ENCODE measurements around the gene GOSR2. TPM values are rescaled to one million over a fixed set of nuclear protein-coding genes. Genes with fewer than 3 reads are reported as not detected.
A peak's percentile ranks its signal among the peaks of the same experiment; 100 is the strongest.

GOSR2 gene
- total RNA-seq, 2 experiments from 2014 or later = 67.2 to 68.5 TPM

DNA sequence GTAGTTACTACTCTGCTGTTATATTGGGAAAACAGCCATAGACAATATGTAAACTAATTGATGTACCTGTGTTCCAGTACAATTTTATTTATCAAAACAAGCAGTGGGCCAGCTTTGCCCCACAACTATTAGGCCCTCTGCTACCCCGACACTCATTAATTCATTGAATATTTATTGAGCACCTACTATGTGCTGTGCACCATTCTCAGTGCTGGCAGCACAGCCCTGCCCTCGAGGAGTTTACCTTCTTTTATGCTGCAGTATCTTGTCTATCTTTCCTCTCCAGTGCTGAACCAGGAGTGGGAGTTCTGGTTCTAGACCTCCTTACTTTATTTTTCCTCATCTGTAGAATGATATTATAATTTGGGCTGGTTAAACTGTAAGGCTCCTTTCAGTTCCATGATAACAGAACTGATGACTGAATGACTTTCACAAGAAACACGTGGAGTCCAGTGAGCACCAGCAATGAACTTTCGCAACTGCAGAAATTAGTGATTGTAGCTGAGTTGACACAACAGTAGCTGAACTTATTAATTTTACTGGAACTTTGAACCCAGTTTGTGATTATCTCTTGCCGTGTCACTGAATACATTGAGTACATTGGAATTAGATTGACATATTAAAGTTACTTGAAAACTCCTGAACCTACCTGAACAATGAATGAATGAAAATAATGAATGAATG is 2.4 kb downstream of the GOSR2 start:
- DNase-seq = no peak
- peaks cover 6% of the 10 kb centered on the region for H3K36me3 Mint-ChIP-seq
- no peaks in the 10 kb centered on the region for H3K9me3 Mint-ChIP-seq
- H3K27me3 Mint-ChIP-seq = no peaks in the 10 kb centered on the region
- ATAC-seq (ENCODE audit: low read depth) = no peak
- no peak overlapping the region for H3K4me3 Mint-ChIP-seq
- H3K4me1 Mint-ChIP-seq = peaks cover 39% of the 10 kb centered on the region
- POLR2A ChIA-PET = no interaction called here
- no peak overlapping the region for H3K27ac Mint-ChIP-seq

DNA sequence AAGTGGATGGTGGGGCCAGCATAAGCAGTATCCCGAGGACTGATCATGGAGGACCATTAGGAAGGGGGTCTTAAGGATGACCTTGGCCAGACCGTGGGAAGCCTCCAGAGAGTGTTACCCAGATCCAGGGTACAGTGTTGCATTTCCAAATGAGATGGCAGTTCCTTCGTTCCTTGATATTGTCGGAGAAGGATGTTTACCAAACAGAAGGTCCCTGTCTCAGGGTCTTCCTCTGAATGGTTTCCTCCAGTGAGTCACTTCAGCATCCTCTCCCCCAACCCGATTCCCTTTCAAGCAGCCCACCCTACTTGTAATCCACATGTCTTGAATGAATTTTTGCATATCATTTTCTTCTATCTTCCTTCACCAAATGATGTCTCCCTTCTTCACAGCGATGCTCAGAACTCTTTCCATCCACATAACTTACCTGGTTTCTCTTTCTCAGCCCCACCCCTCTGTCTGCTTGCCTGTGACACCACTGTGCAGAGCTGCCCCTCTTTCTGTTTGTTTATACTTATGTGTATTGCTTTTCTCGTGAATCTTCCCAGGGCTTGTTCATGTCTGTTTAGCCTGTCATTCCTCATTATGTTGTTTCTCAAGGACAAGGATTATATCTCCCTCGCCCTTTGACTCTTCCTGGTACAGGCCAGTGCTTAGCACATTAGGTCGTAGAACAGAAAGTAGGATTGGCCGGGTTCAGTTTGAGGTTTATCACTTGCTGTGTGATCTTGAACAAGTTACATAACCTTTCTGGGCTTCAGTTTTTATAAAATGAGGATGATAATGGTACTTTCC is 5.7 kb downstream of the GOSR2 start:
- POLR2A ChIA-PET = no interaction called here
- no peak overlapping the region for H3K4me3 Mint-ChIP-seq
- no peak for DNase-seq
- H3K36me3 Mint-ChIP-seq = peaks cover 14% of the 10 kb centered on the region
- H3K27ac Mint-ChIP-seq = no peak overlapping the region
- no peaks in the 10 kb centered on the region for H3K27me3 Mint-ChIP-seq
- no peak for ATAC-seq (ENCODE audit: low read depth)
- H3K4me1 Mint-ChIP-seq = peaks cover 33% of the 10 kb centered on the region
- H3K9me3 Mint-ChIP-seq = no peaks in the 10 kb centered on the region

DNA sequence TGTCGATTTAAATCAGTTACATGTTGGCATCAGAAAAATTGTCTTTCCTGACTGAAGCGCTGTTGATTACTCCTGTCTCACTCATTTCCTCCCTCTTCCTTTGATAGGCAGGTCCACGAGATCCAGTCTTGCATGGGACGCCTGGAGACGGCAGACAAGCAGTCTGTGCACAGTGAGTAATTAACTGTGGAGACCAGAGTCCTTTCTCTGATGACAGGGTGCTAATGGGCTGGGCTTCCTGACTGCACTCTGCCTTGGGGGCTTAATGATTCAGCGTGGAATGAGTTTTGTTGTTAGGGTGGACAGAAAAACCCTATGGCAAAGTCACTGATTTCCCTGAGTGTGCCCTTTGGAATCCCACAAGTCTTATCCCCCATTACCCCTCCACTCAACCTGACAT is 6.5 kb downstream of the GOSR2 start:
- DNase-seq (no peak), ATAC-seq (ENCODE audit: low read depth) (no peak)
- Mint-ChIP-seq H3K9me3 (no peaks in the 10 kb centered on the region), H3K27me3 (no peaks in the 10 kb centered on the region), H3K4me3 (no peak overlapping the region), H3K4me1 (peaks cover 26% of the 10 kb centered on the region), H3K27ac (no peak overlapping the region), H3K36me3 (peaks cover 19% of the 10 kb centered on the region)
- POLR2A ChIA-PET = no interaction called here

DNA sequence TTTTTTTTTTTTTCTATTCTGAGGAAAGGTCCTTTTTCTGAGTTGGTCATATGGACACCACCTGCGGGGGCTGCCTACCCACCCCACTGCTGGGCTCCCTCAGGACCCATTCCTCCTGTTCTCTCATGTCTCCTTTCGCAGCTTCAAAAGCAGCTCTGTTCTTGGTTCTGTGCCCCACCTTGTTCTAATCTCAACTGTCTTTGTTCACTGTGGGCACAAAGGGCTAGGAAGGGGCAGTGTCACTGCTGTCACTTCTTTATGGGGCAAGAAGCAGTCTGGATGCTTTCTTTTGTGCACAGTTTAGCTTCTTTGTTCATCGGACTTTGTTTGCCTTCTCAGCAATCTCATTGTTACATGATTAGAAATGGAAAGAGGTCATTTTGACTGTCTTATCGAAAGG is 7.1 kb downstream of the GOSR2 start:
- no peak overlapping the region for H3K27ac Mint-ChIP-seq
- H3K4me1 Mint-ChIP-seq = peaks cover 24% of the 10 kb centered on the region
- ATAC-seq (ENCODE audit: low read depth) = no peak
- H3K36me3 Mint-ChIP-seq = peaks cover 22% of the 10 kb centered on the region
- H3K27me3 Mint-ChIP-seq = no peaks in the 10 kb centered on the region
- no peaks in the 10 kb centered on the region for H3K9me3 Mint-ChIP-seq
- POLR2A ChIA-PET = no interaction called here
- H3K4me3 Mint-ChIP-seq = no peak overlapping the region
- DNase-seq = no peak

DNA sequence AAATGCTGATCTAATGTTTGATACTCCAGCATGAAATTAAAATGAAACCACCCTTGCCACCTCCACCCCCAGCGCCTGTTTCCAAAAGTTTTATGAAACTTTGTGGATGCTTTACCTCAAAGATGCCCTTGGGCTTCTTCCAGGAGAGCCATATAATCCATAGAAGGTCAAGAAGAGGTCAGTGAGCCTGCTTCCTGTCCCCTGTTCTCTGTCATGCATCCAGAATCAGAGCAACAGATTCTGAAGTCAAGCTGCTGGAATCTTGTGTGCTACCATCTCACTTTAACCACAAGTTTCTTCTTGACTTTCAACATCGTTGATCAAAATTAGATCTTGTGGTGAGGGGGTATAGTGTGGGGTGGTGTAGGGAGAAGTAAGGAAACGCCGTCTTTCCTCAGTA is 8.6 kb downstream of the GOSR2 start:
- Mint-ChIP-seq H3K9me3 (no peaks in the 10 kb centered on the region), H3K27me3 (no peaks in the 10 kb centered on the region), H3K4me3 (no peak overlapping the region), H3K27ac (no peak overlapping the region), H3K36me3 (peaks cover 20% of the 10 kb centered on the region), H3K4me1 (peaks cover 15% of the 10 kb centered on the region)
- DNase-seq (no peak), ATAC-seq (ENCODE audit: low read depth) (no peak)
- POLR2A ChIA-PET = no interaction called here

DNA sequence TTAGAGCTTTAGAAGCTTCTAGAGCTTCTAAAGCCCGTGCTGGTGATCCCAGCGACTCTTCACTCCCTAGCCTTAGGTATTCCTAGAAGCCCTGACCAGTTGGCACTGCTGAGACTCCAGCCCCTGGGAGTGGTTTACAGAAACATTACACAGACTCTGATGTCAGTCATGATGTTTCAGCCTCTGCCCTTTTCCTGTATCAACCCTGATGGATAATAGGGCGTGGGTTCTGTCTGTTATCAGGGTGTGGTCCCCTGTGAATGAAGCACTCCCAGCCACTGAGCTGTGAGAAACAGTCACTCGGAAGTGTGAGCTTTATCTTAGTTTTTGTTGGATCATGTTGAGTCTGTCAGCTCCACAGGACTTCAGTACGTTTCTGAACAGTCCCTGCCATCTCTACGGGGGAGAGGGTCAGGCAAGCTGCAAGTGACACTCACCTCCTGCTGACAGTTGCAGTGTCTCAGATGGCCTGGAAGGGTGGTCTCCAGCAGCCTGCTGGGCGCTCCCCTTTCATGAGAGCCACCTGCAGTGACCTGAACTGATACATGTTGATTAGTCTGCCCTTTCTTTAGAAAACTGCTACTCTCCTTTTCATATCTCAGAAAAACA is 12.8 kb downstream of the GOSR2 start:
- H3K27me3 Mint-ChIP-seq = no peaks in the 10 kb centered on the region
- ATAC-seq (ENCODE audit: low read depth) (no peak), DNase-seq (no peak)
- POLR2A ChIA-PET = no interaction called here
- H3K36me3 Mint-ChIP-seq = peaks cover 19% of the 10 kb centered on the region
- no peaks in the 10 kb centered on the region for H3K9me3 Mint-ChIP-seq
- H3K4me1 Mint-ChIP-seq = peaks cover under 1% of the 10 kb centered on the region
- H3K4me3 Mint-ChIP-seq = no peak overlapping the region
- H3K27ac Mint-ChIP-seq = no peak overlapping the region

DNA sequence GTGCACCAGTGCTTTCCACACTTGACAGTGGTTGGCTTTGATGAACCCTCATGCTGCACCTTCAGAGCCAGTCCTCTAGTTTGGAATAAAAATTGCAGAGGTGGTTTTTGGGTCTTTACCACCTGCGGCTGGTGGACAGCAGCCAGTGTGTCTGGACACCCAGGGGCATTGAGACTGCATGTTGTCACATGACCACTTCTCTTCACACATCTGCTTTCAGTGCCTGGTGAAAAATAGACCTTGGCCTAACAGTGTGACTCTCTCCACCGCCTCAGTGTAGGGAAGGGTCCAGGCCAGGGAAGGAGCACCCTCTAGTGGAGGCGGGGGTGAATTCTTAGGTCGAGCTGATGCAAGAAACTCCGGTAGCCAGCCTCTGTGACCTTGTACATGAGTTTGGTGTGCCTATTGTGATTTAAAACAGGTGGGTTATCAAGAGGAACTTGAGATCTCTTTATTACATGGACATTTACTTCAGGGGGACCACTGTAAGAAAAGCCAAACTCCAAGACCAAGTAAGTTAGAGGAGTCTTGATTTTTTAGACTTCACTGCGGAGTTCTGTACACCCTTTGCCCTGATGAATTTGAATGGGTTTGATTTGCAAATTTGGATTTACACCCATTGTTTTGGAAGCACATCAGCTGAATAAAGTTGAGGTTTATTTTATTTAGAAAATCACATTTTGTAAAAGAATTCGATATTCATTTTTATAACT is 17.9 kb downstream of the GOSR2 start:
- Mint-ChIP-seq H3K9me3 (no peaks in the 10 kb centered on the region), H3K36me3 (peaks cover 4% of the 10 kb centered on the region), H3K4me3 (no peak overlapping the region), H3K27me3 (no peaks in the 10 kb centered on the region), H3K27ac (peak overlapping the region; percentile 67), H3K4me1 (peaks cover 20% of the 10 kb centered on the region)
- POLR2A ChIA-PET = no interaction called here
- DNase-seq (peak; percentile 69), ATAC-seq (ENCODE audit: low read depth) (peak; percentile 81)

DNA sequence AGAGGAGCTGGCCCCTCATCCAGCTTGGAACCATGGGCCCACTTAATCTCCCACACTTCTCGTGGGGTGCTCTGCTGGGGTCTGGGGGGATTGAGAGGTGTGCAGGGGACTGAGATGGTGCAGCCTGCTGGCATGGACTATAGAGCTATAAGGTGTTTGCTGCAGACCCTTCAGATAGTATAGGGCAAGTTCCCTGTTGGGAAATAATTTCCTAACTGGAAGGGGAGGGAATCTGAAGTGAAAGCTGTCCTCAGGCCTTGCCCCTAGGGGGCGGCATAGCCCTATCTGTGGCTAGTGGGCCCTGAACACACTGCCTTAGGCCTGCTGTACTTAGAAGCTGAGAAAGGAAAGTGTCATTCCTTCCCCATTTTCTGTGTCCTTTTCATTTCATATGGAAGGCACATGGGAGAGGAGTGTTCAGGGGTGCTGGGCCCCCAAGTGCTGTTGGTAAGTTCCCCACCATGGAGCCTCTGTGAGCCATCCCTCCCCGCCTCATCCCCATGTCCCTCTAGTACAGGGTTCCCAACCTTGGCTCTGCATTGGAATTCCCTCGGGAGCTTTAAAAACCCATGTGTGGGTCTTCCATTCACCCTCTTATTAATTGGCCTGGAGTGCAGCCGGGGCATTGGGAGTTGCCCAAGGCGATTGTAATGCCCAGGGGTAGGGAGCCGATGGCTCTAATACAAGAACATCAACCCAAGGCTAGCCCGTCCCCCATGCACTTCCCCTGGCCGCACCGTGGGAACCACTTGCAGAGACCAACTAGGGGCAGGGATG is 19.7 kb downstream of the GOSR2 start:
- peak; percentile 44 for ATAC-seq (ENCODE audit: low read depth)
- DNase-seq = peak; percentile 73
- no peak overlapping the region for H3K4me3 Mint-ChIP-seq
- no peaks in the 10 kb centered on the region for H3K9me3 Mint-ChIP-seq
- POLR2A ChIA-PET = interaction anchor here (1.2 kb wide), 1 partner anchor 706 kb away, joined by 3 read pairs; no protein-coding TSS in a partner anchor
- peak overlapping the region; percentile 45 for H3K27ac Mint-ChIP-seq
- no peaks in the 10 kb centered on the region for H3K27me3 Mint-ChIP-seq
- H3K36me3 Mint-ChIP-seq = peaks cover 2% of the 10 kb centered on the region
- H3K4me1 Mint-ChIP-seq = peaks cover 20% of the 10 kb centered on the region

DNA sequence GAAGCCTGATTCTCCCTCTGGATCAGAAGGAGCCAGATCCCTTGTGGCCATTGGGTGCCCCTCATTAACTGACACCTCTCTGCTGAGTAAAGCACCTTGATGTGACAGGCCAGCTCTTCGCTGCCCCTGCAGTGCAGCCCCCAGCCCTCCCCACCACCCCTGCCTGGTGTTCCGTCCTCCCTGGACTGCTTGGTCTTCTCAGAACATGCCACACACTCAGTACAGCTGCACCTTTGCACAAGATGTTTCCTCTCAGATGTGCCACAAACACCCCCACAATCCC is 20.2 kb downstream of the GOSR2 start:
- DNase-seq = no peak
- peak; percentile 19 for ATAC-seq (ENCODE audit: low read depth)
- POLR2A ChIA-PET = interaction anchor here (1.2 kb wide), 1 partner anchor 706 kb away, joined by 3 read pairs; no protein-coding TSS in a partner anchor
- H3K36me3 Mint-ChIP-seq = peaks cover 2% of the 10 kb centered on the region
- H3K9me3 Mint-ChIP-seq = no peaks in the 10 kb centered on the region
- H3K27ac Mint-ChIP-seq = peak overlapping the region; percentile 45
- H3K4me1 Mint-ChIP-seq = peaks cover 20% of the 10 kb centered on the region
- no peaks in the 10 kb centered on the region for H3K27me3 Mint-ChIP-seq
- H3K4me3 Mint-ChIP-seq = peak overlapping the region; percentile 39

DNA sequence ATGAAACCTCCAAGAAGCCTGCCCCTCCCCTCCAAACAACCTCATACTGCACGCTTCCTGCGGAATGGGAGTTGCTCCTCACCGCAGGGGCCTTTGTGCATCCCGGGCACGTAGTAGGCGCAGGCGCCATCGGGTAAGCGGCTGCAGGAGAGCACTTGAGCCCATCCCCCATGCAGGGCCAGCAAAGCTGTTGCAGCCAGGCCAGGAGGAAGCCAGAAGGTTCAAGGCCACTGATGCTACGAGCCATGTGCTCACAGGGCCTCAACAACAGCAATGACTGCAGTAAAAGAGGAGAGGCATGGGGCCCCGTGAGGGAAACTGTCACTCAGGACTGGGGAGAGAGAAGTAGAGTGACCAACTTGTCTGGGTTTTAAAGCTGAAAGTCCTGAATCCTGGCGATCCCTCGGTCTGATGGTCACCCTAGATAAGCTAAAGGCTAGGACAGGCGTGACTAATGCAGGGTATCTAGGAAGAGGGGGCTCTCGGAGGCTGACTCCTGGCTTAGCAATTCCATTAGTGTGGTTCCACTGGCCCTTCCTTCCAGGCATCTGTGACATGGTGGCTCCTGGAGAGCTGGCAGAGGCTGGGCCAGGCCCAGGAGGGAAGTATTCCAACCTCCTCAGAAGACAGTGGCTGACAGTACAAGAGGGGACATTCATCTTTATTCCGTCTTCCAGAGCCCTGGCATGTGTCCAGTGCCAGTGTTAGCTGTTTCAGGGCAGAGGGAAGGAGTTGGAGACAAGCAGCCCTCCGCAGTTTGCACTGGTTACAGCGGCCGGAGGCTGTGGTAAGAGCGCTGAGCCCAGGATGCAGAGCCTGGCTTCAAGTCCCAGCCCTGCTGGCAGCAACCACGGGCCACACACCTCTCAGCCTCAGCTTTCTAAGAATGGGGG is 20.8 kb downstream of the GOSR2 start:
- H3K4me3 Mint-ChIP-seq = peak overlapping the region; percentile 39
- H3K36me3 Mint-ChIP-seq = no peaks in the 10 kb centered on the region
- peak; percentile 10 for ATAC-seq (ENCODE audit: low read depth)
- peak; percentile 46 for DNase-seq
- POLR2A ChIA-PET = interaction anchor here (1.2 kb wide), 1 partner anchor 705 kb away, joined by 3 read pairs; no protein-coding TSS in a partner anchor
- peak overlapping the region; percentile 49 for H3K27ac Mint-ChIP-seq
- H3K4me1 Mint-ChIP-seq = peaks cover 20% of the 10 kb centered on the region
- H3K9me3 Mint-ChIP-seq = no peaks in the 10 kb centered on the region
- no peaks in the 10 kb centered on the region for H3K27me3 Mint-ChIP-seq

DNA sequence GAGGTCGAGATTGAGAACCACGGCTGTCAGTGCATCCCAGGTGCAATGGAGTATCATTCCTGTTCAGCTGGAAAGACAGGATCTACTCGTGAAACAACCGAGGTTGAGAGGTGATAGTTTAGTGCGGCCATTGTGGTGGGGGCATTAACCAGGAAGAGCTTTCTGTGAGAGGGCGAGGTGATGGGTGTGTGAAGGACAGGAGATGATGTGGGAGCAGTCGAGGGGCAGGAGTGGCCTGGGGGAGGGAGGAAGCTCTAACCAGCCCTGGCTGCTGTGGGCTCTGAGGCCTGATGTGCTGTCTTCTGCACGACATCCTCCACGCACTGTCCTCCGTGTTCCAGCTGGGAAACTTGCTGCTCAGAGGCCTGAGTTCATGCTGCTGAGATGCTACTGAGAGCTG is 22.0 kb downstream of the GOSR2 start:
- H3K4me3 Mint-ChIP-seq = no peak overlapping the region
- ATAC-seq (ENCODE audit: low read depth) = no peak
- H3K4me1 Mint-ChIP-seq = peaks cover 20% of the 10 kb centered on the region
- DNase-seq = no peak
- peak overlapping the region; percentile 8 for H3K27ac Mint-ChIP-seq
- no peaks in the 10 kb centered on the region for H3K36me3 Mint-ChIP-seq
- no peaks in the 10 kb centered on the region for H3K9me3 Mint-ChIP-seq
- no peaks in the 10 kb centered on the region for H3K27me3 Mint-ChIP-seq
- POLR2A ChIA-PET = interaction anchor here (0.6 kb wide), 1 partner anchor 117 kb away, joined by 5 read pairs; no protein-coding TSS in a partner anchor

DNA sequence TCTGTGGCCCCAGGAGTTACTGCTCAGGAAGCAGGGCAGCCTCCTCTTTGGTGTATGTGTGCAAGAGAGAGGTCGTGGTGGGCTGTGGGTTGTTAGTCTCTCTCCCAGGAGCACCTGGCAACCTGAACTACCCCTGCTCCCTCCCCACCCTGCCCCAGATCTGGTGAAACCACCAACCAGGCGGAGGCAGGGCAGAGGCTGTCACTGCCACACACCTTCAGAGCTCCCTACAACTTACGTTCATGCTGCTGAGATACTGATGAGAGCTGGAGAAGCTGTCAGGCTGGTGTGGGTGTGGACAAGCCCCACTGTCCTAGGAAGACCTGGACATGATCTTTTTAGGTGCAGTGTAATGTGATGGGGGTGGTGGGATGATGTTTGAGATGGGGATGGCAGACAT is 24.3 kb downstream of the GOSR2 start:
- POLR2A ChIA-PET = no interaction called here
- H3K27me3 Mint-ChIP-seq = no peaks in the 10 kb centered on the region
- H3K4me3 Mint-ChIP-seq = no peak overlapping the region
- no peaks in the 10 kb centered on the region for H3K9me3 Mint-ChIP-seq
- no peak overlapping the region for H3K27ac Mint-ChIP-seq
- ATAC-seq (ENCODE audit: low read depth) (no peak), DNase-seq (no peak)
- H3K4me1 Mint-ChIP-seq = peaks cover 19% of the 10 kb centered on the region
- H3K36me3 Mint-ChIP-seq = no peaks in the 10 kb centered on the region
